HG03520 (cell line): ENCODE measurements around the gene FAAP20.

Experiments used
- ATAC-seq: cut with Tn5 transposase; IDR thresholded peaks from one replicate; pipeline ENCODE4 v1.9.1; 2021; ENCODE audit warnings: mild to moderate bottlenecking, moderate library complexity; ENCODE audit not compliant: unreplicated experiment

Gene FAAP20

GRCh38 chr1:2194319-2194897 is at the start of gene FAAP20:
FAAP20 (minus strand) TSS chr1:2194772; CDS start chr1:2194749, 23 bp downstream.
- ATAC-seq, result peak; percentile 43

DNA sequence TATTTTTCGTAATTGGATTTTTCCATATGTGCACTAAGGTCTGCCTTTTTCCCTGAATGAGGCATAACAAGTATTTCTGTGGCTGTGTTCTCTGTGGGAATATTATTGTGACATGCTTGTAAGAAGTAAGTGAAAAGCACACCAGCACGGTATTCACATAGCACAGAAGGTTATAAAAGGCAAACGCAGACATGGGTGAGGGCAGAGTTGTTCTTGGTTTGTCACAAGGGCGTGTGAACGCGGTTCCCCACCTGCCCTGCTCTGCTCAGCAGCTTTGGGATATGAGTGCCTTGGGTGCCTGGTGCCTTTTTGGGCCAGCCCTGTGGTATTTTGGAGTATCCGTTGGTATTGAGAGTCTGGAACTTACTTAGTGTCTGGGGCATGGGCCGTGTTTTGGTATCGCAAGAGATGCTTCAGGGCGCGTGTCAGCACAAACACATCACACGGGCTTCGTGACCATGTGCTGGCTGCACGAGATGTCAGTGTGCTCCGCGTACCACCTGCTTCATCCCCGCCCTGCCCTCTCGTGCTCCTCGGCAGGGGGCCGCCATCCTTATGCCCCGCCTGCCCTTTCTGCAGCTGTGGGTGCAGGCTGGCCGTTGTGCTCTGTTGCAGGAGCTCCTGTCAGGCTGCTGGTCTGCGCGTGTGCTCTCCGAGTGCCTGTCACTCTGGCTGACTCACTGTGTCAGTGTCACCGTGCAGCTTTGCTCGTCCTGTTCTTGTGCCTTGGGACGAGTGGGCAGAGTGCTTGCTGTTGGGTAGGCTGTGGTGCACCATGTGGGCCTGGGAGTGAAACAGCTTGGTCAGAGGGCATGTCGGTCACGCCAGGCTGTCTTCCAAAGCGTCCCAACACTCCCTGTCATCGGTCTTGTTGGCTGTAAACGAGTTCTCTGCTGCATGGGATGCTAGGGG is 48.5 kb upstream of the FAAP20 start:
- ATAC-seq, result no peak

DNA sequence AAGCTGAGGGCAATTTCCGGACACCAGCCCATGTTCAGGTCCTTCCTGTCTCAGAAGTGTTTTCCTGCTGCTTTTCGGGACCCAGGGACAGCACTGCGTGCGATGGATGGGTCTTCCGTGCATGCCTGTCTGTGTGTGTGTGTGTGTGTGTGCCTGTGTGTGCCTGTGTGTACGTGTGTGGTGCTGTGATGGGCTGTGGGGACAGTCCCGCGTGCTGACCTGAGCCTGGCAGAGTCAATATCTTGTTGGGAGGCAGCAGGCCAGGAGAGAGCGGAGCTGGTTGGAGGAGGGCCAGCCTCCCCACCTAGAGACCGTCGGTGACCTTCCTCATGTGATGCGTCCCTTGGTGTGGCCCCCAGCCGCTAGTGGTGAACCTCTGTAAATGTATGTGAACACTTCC is 47.2 kb upstream of the FAAP20 start:
- ATAC-seq, result no peak

DNA sequence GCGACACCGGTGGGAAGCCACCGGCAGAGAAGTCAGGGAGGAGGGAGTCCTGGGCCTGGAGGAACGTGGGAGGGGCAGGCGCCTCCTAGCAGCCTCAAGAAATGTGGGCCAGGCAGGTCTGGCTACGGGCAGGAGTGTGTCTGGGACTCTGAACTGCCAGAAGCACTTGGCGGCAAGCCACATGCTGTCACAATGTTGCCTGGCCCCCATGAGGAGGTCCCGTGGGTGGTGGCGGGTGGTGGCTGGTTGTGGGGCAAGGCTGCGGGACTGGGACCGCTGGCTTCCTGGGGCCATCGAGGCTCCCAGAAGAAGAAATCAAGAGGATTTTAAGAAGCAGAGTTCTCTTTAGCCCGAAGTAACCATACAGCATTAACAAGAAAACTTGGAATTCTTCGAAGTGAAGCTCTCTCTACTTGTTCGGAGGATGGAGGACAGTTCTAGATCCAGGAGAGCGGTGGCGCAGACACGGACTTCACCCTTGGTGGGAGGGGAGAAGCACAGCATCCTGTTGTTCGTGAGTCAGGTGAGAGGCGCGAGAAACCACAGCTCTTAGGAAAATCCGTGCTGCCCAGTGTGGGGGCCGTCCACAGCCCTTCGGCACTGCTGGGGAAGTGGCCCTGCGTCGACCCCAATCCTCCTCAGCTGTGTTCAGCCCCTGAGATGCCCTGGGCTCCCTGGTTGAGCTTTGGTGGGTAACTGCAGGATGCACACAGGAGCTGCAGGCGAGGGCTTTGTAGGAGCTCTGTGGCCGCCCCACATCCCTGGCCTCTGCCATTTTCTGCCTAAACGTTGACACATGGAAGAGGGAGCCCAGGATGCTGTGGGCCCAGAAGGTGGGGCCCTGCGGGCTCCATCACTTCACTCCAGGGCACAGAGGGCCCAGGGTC is 45.9 kb upstream of the FAAP20 start:
- no peak for ATAC-seq

- ATAC-seq, result no peak
These were observed 44.9 kb upstream of the FAAP20 start for GRCh38 chr1:2239384-2239985.

DNA sequence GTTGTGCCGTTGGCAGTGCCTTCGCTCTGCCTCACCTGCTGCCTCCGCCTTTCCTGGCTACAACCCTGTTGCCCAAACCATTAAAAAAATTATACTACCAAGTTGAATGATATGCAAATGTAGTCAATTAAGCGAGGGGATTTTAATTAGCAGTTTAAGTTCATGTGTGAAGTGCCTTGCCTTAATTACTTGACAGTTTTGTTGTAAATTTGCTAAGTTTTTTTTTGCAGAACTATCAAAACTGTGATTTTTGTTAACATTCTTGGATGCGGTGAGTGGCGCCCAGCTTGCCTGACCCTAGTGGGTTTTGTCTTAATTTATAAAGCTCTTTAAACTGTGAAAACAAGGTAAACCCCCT is 44.4 kb upstream of the FAAP20 start:
- no peak for ATAC-seq

DNA sequence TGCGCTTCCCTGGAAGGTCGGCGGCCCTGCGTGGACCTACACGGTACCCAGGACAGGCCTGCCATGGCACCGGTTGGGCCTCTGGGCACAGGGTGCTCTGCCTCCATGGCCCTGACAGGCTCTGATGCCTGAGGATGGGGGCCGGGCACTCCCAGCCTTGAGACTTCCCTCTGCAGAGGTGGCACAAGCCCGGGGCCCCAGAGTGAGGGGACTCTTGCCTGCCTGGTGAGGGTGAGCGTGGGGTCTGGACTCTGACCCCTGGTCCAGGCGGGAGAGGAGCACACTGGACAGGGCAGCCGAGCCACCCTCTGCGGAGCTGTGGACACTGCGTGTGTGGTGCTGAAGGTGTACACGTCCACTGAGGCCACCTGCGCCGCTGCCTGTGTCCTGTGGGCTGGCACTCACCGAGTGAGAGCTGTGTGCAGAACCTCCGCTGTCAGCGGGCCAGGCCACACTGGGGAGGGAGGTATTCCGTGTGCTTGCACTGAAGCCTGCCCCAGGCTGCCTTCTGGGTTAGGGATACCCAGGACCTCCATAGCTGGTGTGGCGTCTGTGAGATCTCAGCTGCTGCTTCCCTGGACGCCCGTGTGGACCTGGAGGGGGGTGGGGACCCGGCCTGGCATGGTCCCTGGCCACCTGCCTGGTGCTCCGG is 43.9 kb upstream of the FAAP20 start:
- ATAC-seq, result no peak

DNA sequence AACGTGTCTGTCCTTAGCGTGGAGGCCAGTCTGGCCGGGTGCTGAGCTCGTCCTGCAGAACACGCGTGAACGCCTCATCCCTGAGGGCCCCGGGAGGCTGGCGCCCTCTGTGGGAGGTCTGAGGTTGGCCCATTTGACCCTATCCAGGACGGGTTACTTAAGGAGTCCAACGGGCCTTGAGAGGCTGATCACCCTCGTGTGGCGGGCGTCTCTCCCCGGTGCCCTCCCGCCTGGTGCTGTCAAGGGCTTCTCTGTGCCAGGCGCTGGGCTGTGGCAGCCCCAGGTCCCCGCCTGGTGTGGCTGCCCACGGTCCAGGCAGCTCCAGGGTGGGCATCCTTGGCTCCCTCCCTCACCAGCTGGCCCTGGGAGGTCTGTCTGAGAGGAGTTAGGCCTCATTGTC is 43.2 kb upstream of the FAAP20 start:
- no peak for ATAC-seq

DNA sequence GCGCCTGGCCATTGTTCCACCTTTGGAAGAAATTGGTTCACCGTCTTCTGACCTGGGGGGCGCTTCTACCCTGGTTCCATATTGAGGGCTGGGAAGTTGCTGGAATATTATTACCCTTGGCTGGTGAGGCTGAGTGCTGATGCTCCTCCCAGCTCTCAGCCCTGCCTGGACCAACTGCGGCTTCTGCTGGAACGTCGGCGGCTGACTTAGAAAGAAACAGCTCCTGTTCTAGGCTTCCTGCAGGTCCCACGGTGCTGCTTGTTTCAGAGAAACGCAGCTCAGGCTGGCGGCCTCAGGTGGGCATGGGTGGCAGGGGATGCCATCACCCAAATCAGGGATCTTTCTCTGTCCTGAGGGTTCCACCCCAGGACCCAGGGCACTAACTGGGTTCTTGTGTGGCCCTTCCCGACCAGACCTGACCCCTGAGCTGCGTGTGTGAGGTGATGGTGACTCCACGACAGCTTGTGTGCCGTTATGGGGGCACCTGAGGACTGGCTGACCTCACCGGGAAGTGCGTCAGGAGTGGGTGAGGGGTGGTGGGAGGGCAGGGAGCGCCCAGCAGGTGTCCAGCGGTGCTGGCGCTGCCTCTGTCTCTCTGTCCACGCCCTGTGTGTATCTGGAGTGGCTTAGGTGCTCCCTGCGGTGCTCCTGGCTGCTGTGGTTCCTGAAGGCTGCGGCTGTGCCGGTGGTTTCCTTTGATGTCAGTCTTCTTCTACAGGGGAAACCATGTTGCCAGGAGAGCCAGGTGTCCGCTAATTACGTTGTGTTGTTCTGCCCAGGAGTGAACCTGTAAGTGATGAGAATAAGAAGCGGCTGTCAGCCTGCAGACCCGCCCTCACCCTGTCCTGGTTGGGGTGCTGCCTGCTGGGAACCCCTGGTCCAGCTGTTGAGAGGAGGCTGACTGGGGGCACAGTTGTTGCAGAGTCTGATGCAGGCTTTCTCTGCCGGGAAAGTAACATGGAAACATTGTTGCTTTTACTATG is 42.4 kb upstream of the FAAP20 start:
- ATAC-seq, result no peak

DNA sequence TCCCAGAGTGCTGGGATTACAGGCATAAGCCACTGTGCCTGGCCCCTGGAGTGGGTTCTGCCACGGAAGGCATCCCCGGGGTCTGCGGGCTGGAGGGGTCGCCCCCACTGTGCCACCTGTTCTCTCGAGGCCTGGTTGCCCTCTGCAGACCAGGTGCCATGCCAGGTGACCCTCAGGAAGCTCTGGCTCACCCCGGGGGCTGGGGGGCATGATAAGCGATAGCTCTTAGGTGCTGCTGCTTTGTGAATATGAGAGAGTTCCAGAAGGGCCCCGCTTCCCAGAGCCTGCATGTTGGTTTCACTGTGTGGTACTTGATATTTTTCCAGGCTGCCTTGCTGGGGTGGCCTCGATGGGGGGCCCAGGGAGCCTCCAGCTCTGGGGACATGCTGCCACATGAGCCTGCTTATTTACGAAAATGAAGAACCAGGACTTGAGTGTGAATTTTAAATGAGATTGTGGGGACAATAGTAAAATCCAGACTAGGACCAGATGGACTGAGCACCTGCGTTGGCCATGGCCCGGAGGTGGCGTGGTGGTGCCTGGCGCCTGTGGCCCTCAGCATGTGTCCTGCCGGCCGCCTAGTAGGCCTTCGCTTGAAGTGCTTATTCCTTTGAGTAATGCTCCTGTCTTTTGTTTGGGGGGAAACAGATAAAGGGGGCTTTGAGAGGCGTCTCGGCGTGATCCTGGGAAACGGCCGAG is 40.9 kb upstream of the FAAP20 start:
- no peak for ATAC-seq

DNA sequence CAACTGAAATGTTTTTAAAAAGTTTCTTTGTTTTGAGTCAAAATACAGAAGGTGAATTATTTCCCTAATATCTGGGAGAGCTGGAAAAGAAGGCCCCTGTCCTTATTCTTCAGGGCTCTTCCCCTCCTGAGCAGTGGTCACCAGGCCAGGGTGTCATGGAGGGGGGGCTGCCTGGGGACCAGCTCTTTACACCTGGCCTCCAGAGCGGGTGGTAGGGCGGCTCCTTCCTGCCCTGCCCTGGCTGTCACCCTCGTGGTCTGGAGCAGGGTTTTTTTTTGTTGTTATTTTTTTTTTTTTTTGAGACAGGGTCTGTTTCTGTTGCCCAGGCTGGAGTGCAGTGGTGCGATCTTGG is 40.2 kb upstream of the FAAP20 start:
- ATAC-seq, result no peak

- no peak for ATAC-seq
These were observed 39.6 kb upstream of the FAAP20 start for GRCh38 chr1:2233997-2234761.

DNA sequence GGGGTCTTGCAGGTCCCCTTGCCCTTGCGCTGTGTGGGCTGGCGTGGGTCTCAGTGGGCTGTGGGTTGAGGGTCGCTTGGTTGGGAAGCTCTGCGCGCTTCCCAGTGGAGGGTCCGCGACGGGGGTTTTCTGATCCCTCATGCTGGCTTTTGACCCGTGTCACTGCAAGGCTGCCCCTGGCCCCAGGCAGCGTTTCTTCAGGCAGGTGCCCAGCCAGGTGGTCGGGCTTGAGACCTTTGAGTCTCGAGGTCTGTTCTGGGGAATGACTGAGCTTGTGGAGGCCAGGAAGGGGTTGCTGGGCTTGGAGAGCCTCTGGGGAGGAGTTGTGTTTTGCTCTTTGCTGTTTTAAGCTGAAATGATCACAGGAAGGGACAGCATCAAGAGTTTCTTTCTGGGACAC is 38.9 kb upstream of the FAAP20 start:
- no peak for ATAC-seq

GRCh38 chr1:2232916-2233438 is 38.4 kb upstream of the FAAP20 start:
- no peak for ATAC-seq

DNA sequence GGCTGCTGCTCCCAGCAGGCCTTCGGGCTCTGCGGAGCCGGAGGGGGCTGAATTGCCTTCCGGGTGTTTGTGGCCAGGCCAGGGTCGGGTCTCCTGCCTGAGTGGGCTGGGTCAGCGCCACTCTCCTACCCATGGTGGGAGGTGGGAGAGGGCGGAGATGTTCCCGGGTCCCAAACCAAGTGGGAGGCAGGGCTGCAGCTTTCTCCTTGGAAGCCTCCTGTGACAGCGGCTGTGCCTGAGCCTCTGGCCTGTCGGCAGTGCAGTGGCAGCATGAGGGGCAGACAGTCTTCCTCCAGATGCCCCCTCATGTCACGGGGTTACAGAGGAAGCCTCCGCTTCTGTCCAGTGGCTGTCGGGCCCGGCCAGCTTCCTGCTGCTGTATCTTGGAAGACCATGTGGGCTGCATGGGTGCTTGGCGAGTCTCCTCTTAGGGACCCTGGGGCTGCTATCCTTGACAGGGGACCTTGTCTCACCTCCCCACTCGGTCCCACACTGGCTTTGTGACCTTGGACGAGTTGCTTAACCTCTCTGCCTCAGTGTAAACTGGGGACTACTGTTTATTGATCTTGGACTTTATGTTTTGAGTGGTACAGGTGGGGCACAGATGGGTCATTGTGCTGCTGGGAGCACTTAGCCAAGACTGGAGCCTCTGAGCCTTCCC is 37.8 kb upstream of the FAAP20 start:
- ATAC-seq, result no peak

- no peak for ATAC-seq
These were observed 37.1 kb upstream of the FAAP20 start for GRCh38 chr1:2231532-2232254.
